HG03139 (cell line): Measurements from ENCODE around the gene SNTN.
"Not testable (repeated sequence)": the region's sequence is repeated elsewhere in the genome, so short reads cannot be mapped to it uniquely, and the experiment has no call there.

Experiments
- ATAC-seq: cut with Tn5 transposase; IDR thresholded peaks from one replicate; pipeline ENCODE4 v1.9.1; 2021; ENCODE audit not compliant: unreplicated experiment

SNTN gene

DNA sequence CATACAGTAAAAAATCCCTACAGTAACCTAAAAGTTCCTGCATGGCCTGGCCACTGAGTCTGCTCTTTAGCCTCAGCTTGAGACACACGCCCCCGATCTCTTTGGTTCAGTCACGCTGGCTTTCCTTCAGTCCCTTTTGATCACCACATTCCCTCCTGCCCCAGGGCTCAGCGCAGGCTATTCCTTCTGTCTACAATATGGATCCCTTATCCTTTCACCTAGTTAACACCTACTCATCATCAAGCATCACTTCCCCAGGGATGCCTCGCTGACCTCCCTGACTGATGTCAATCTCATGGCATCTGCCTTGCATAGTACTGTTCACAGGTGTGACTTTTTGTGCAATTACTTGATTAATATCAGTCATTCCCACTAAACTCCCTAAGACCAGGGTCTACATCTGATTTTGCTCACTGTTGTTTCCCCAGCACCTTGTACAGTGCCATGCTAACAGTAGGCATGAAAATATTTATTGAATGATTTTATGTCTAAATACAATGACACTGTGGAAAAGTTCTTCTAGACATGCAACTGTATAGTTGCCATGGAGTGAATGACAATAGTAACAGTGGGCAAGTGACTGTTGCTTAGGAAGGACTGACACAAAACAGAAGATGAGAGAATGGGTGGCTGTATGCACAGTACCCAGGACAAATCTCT is at the start of gene SNTN:
Gene SNTN (plus strand): TSS at position 610 of the 660 bp plus-strand sequence. CDS start 13 bp downstream, at position 623.
- no peak for ATAC-seq

DNA sequence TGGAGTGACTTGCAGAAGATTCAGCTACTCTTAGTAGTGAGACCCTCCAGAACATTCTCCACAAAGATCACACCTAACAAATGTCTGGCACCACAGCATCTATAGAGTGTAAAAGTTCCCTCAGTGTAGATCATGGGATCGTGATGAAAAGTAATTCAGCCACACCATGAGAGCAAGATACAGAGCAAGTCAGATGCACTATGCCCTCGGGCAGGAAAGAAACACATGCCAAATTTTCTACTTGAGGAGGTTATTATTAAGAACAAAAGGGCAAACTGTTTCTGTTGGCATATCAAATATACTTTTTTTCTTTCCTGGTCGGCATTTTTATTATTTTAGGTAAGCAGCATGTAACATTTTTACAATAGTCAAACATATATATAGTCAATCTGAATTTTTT is 44.8 kb upstream of the SNTN start:
- ATAC-seq: no peak

DNA sequence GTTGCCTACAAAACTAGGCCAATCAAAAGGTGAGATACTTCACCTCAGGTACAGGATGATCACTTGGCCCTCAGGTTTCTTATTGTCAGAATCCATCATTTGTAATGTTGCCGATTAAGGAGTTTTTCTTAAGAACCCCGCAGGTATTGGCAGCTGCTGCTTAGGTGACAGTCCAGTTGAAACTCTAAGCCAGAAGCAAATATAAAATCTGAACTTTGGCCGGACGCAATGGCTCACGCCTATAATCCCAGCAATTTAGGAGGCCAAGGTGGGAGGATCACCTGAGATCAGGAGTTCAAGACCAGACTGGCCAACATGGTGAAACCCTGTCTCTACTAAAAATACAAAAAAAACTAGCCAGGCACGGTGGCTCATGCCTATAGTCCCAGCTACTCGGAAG is 43.1 kb upstream of the SNTN start:
- ATAC-seq: no peak

DNA sequence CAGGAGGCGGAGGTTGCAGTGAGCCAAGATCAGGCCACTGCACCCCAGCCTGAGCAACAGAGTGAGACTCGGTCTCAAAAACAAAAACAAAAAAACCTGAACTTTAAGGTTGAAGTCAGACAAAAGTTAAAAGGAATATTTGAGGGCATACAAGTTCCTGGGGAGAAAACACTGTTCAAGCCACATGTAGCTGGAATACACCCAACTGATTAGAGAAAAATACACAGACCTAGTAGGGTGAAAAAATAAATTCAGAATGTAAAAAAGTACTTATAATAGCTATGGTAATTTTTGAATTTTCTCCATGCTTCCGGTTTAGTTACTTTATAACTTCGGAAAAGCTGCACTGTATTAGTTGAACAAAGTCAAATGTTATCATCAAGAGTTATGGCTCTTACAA is 42.6 kb upstream of the SNTN start:
- no peak for ATAC-seq

DNA sequence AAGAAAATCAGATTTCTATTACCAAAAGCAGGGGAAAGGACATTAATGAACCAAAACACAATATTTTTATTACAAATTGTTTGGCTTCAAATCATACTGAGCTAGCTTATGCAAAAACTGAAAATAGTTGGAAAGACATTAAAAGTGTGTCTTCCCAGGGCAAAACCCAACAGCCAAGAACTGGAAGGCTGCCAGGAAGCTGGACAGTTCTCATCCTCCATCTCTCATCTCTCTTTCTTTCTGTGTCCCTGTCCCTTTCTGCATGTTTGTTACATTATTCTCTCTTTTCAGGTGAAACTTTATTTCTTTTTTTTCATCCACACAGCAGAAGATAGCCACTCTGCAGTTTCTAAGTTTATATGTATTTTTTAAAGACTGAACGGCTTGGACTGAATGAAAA is 41.1 kb upstream of the SNTN start:
- ATAC-seq: no peak

DNA sequence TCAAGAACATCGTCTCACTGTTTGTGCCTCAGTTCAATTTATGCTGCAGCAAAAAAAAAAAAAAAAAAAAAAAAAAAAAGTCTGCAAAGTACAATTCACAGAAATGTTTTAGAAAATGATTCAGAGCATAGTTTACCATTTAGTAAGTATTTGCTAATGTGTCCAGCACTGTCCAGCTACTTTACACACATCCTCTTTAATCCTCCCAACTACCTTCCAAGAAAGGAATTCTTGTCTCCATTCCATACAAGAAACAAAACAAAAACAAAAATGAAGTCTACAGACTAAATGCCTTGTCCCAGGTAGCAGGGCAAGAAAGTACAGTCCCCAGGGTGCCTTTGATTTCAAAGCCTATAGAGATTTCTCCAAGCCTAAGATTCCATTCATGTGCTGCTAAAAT is 38.9 kb upstream of the SNTN start:
- no peak for ATAC-seq

DNA sequence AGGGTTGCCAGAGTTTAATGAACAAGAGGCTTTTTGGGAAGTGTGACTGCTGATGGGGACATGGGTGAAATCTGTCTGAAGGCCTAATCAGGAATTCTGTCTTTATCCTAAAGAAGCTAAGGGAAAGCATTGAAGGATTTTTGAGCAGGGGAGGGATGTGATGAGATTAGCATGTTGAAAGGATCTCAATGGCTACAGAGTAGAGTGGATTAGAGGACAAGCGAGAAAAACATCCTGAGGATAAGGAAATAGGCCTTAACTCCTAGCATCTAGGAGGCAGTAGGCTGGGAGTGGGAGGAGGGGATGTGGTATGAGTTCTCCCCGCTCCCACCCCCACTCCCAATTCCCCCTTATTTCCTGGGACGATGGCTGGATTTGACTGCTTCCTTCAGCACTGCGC is 35.1 kb upstream of the SNTN start:
- no peak for ATAC-seq

DNA sequence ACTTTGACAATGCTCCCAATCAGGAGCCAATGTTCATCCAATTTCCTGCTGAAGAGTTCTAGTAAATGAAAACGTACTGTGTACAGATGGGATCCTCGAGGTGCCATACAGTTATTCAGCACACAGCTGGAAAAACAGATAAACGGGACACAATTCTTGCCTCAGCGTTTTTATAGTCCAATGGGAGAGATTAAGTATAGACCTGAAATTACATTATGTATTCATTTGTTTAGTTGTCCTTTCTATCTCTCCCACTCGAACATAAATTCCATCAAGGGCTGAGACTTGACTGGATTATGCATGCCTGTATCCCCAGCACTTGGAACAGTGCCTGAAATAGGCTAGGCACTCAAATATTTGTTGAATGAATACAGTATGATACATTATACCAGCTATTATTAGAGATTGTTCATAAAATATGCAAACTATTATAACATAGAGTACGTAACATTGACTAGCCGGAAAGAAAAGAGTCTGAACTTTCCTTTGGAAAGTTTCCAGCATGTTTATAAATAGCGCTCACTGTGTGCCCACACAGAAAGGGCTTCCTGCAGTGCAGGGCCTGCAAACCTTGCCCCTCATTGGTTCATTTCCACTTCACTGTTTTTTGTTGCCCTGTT is 27.4 kb upstream of the SNTN start:
- ATAC-seq: no peak

DNA sequence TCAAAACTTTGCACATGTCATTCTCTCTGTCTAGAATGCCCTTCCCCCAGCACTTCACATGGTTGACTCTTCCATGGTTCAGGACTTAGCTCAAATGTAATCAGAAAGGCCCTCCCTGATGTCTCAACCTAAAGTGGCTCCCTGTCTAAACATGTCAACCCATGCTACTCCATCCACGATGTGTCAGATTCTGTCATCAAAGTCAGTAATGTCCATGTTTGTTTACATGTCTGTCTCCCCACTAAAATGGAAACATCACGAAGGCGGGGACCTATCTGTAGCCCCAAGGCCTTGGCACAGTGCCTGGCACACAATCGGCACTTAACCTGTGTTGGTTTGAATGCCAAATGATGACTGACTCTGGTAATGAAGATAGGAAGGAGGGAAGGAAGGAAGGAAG is 20.8 kb upstream of the SNTN start:
- no peak for ATAC-seq

DNA sequence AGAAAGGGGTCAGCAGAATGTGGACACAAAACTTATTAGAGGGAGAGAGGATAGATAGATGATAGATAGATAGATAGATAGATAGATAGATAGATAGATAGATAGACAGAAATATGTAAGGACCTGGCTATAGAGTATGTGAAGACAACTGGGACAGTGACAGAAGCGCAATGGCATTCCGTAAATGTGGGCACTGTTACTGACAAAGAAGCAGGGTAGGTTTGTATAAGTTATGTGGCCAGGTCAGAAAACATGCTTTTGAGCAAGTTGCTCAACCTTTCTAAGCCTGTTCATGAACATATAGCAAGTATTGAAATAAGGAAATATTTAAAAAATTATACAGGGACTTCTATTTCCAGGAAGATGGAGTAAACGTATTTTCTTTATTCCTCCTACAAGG is 17.3 kb upstream of the SNTN start:
- no peak for ATAC-seq

DNA sequence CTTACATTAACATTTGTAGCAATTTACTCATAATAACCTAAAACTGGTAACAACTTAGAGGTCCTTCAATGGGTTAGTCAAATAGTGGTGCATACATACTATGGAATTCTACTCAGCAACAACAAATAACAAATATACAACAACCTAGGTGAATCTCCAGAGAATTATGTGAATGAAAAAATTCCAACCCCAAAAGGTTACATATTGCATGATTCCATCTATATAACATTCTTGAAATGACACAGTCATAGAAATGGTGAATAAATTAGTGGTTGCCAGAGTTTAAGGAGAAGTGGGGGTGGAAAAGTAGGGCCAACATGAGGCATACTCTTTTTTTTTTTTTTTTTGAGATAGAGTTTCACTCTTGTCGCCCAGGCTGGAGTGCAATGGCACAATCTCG is 12.7 kb upstream of the SNTN start:
- ATAC-seq: no peak

DNA sequence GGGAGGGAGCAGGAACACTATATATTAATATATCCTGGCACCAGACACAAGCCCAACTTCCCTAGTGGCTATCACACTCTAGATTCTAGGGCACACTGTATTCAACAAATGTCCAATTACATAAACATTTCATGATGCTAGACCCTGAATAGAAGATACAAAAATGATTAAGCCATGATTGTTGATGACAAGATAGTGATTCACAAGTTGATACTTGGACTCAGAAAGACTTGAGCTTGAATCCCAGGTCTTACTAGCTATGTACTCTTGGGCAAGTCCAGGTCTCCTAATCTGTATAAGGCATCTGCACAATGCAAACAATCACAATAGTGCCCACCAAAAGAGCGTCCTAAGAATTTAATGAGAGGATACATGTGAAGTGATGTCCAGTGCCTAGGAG is 10.0 kb upstream of the SNTN start:
- ATAC-seq: no peak

DNA sequence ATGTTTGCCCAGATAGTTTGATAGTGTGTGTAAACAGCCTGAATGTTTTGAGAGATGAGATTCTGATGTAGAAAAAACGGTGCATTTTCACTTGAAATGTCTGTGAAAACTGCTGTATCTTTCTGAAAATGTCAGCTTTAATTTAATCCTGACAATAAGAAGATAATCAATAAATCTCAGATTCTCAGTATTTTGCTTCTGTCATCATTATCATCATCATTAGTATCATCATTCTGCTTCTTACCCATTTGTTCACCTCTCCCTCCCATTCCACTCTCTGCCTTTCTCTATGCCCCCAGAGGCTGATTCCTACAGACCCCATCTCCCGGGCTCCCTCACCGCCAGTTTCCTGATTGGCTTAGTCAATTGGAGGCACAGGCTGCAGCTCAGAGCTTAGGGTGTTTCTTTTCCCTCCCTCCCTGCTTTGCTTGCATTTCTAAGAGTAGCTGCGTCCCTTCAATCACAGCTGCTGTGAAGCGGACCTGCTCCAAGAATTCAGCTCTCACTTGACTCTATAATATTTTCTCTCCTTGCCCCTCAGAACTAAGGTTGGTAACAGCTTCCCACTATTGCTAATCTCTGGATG is 8.2 kb upstream of the SNTN start:
- ATAC-seq: no peak

DNA sequence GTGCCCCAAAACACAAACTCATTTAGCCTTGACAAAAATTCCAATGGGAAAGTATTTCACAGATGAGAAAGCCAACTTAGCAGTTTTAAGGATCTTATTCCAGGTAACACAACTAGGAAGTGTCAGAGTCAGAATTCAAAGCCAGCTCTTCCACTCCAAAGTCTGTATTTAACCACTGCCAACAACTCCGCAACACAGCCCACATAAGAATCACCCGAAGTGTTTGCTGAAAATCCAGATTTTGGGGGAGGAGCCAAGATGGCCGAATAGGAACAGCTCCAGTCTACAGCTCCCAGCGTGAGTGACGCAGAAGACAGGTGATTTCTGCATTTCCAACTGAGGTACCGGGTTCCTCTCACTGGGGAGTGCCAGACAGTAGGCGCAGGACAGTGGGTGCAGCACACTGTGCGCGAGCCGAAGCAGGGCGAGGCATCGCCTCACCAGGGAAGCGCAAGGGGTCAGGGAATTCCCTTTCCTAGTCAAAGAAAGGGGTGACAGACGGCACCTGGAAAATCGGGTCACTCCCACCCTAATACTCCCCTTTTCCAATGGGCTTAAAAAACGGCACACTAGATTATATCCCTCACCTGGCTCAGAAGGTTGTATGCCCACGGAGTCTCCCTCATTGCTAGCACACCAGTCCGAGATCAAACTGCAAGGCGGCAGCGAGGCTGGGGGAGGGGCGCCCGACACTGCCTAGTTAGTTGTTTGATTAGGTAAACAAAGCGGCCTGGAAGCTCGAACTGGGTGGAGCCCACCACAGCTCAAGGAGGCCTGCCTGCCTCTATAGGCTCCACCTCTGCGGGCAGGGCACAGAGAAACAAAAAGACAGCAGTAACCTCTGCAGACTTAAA is 7.3 kb upstream of the SNTN start:
- not testable (repeated sequence) for ATAC-seq

DNA sequence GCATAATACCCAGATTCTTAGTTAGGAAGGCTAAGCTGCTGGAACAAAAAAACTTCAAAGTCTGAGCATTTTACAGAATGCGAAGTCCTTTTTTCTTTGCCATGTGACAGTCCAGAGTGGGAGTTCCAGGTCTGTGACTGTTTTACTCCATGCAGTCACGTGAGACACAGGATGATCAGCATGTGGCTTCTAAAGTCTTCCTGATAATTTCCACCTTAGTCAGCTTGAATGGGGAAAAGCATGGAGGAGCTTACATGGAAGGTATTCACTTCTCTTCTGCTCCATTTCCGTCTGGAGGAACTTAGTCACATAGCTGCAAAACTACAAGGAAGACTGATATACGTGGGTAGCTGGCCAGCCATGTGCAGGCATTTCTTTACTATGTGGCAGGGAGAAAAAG is 1.7 kb downstream of the SNTN start:
- ATAC-seq: no peak

DNA sequence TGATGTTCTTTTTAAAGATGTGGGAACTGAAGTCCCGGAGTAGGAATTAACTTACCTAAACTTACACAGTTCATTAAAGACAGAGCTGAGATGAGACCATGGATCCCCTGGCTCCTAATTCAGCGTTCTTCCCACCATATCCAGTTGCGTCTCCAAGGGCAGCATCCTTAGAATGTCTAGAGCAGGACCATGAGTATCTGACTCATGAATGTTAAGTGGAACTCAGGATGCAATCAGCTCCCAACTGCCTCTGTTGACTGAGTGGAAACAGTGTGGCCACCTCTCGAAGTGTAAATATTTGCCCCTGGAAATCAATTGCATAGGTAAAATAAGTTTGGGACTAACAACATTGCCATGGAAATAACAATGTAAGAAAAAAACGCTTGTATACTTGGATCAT is 2.5 kb downstream of the SNTN start:
- ATAC-seq: no peak

DNA sequence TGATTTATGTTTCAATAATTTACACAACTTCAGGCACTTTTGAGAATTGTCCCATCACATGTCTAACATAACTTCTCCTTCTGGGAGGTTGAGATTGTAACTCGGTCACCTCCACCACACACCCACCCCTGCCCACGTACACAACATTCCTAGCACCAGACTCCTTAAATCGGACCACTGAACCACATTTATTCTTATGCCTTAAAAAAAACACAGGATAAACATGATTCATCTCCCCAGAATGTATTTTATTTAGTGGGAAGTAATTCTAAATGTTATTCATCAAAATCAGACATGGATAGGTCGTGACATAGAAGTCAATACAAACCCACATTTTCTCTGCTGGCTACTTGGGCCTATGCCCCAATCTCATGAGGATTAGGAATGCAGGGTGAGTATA is 3.0 kb downstream of the SNTN start:
- ATAC-seq: no peak

DNA sequence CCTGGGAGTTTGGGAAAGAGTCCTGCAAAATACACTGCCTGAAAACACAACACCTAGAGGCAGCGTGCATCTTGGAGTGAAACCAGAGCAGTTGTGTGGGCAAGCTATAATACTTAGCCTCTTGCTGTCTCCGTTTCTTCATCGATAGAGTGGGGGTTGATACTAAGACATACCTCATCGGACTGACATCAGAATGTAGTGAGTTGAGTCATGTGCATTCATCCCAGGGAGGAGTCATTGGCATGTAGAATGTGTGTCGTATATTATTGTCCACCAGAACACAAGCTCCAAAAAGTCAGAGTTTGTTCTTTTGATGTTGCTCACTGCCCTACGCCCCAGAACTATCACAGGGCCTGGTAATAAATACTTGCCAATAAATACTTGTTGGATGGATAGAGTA is 4.3 kb downstream of the SNTN start:
- no peak for ATAC-seq

DNA sequence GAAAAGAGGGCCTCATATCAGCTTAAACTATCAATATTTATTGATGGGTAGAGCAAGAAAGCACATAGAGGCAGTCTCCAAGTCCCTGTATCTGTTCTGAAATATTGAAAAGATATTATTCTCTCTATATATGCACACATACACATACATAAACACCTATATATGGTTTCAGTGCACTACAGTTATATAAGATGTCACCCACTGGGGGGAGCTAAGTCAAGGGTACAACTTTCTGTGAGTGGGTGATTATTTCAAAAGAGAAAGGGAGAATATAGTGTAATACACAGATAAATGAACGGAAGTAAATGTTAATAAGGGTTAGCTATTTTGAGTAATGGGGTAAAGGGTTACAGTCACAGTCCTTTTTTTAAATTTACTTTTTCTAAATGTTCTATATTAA is 8.8 kb downstream of the SNTN start:
- ATAC-seq: no peak

DNA sequence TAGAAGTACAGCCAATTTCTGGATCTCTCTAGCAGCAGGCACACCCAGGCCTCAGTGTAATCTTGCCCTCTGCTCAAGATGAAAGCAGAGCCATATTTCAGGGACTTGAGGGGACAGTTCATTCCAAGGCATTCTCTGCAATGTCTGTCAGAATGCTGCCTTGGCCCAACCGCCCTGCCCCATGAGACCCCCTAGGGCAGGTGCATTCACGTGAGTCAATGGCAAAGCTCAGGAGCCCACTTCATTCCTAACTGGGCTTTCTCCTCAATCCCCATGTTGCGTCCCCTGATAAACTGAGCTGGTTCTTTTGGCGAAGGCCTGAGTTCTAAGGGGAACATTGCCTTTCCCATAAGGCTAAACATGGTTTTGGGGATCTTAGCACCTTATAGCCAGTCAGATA is 9.5 kb downstream of the SNTN start:
- ATAC-seq: no peak

DNA sequence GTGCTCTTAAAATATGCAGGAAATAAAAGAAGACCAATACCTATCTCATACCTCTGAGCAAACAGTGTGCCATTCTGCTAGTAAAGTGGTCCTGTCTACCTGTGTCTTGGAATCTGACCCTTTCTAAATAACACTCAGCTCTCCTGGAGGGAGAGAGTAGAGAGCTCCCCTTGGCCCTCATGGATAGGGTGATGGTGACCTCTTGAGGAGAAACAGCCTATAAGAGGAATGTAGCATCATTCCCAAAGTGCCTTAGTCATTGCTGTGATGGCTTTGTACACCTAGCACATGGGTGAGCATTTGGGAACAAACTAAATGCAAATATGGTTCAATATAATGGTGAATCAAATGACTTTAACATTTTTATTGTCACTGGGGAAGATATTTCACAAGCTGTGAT is 10.0 kb downstream of the SNTN start:
- no peak for ATAC-seq

DNA sequence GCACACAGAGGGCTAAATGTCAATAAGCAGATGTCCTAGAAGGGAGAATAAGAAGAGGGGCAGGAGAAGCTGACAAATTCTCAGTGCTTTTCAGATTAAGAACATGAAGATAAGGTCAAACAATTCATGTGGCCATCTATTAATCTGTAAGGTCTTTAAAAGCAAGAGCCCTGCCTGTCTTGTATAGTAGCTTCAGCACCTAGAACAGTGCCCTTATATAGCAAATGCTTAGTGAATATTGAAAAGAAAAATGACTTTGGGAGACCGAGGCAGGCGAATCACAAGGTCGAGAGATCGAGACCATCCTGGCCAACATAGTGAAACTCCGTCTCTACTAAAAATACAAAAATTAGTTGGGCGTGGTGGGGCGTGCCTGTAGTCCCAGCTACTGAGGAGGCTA is 18.1 kb downstream of the SNTN start:
- ATAC-seq: no peak
